ENCODE data around the gene PBXIP1. TPM values are rescaled to one million over a fixed set of nuclear protein-coding genes. Genes with fewer than 3 reads are reported as not detected.

Gene PBXIP1
- total and polyA plus RNA-seq, 2 of the 13 experiments (the other 11 are each of a cell fraction or from before 2014, with no cell fraction given), result 16.3 to 31.9 TPM

Small RNA genes lying within 50 kb of the gene (microRNA-seq; reads per million reads assigned to microRNA genes)
- not detected for gene MIR4258

Small RNA genes lying within 50 kb of the gene (small RNA-seq; reads per million reads assigned to genes)
- 0 reads per million in 3 experiments for gene MIR4258 (ENCODE audit: insufficient read depth in 2 of 3, insufficient read length in 3 of 3, low read depth in 2 of 3, low replicate concordance in 1 of 3)
- gene RF00017 (ENCODE audit: insufficient read depth in 2 of 3, insufficient read length in 3 of 3, low read depth in 2 of 3, low replicate concordance in 1 of 3), result 0 reads per million in 3 experiments

Other genes with a start within 250 kb of the PBXIP1 start
- gene KCNN3, start 85.8 kb downstream of the PBXIP1 start, total RNA-seq (2016; rRNA removed; fragmentation: Illumina TruSeq; extraction: Trizol), result not detected in 2 replicates
- 0.01 TPM in 1 of 2 replicates, not detected in the other for gene KCNN3, start 85.8 kb downstream of the PBXIP1 start, polyA plus RNA-seq (2011; rRNA removed)
- 3.9 and 7.5 TPM in 2 replicates for gene PMVK, start 19.4 kb downstream of the PBXIP1 start, total RNA-seq (2016; rRNA removed; fragmentation: Illumina TruSeq; extraction: Trizol)
- gene PMVK, start 19.4 kb downstream of the PBXIP1 start, polyA plus RNA-seq (2011; rRNA removed), result 12.6 and 17.4 TPM in 2 replicates
- gene PYGO2, start 5.7 kb upstream of the PBXIP1 start, total RNA-seq (2016; rRNA removed; fragmentation: Illumina TruSeq; extraction: Trizol), result 20.3 and 21.3 TPM in 2 replicates
- 21.8 and 24.3 TPM in 2 replicates for gene PYGO2, start 5.7 kb upstream of the PBXIP1 start, polyA plus RNA-seq (2011; rRNA removed)
- gene SHC1, start 14.6 kb upstream of the PBXIP1 start, total RNA-seq (2016; rRNA removed; fragmentation: Illumina TruSeq; extraction: Trizol), result 52.0 and 55.0 TPM in 2 replicates
- gene SHC1, start 14.6 kb upstream of the PBXIP1 start, polyA plus RNA-seq (2011; rRNA removed), result 137 and 146 TPM in 2 replicates
- gene CKS1B, start 18.6 kb upstream of the PBXIP1 start, total RNA-seq (2016; rRNA removed; fragmentation: Illumina TruSeq; extraction: Trizol), result 217 and 268 TPM in 2 replicates
- 122 and 222 TPM in 2 replicates for gene CKS1B, start 18.6 kb upstream of the PBXIP1 start, polyA plus RNA-seq (2011; rRNA removed)
- 32.8 and 32.9 TPM in 2 replicates for gene FLAD1, start 27.2 kb upstream of the PBXIP1 start, total RNA-seq (2016; rRNA removed; fragmentation: Illumina TruSeq; extraction: Trizol)
- gene FLAD1, start 27.2 kb upstream of the PBXIP1 start, polyA plus RNA-seq (2011; rRNA removed), result 25.9 and 30.3 TPM in 2 replicates
- gene LENEP, start 37.5 kb upstream of the PBXIP1 start, total RNA-seq (2016; rRNA removed; fragmentation: Illumina TruSeq; extraction: Trizol), result 0.29 TPM in 1 of 2 replicates, not detected in the other
- gene LENEP, start 37.5 kb upstream of the PBXIP1 start, polyA plus RNA-seq (2011; rRNA removed), result not detected in 2 replicates
- gene ZBTB7B, start 46.7 kb upstream of the PBXIP1 start, total RNA-seq (2016; rRNA removed; fragmentation: Illumina TruSeq; extraction: Trizol), result 10.1 and 15.5 TPM in 2 replicates
- 17.5 and 22.3 TPM in 2 replicates for gene ZBTB7B, start 46.7 kb upstream of the PBXIP1 start, polyA plus RNA-seq (2011; rRNA removed)
- not detected in 2 replicates for gene DCST2, start 77.7 kb upstream of the PBXIP1 start, total RNA-seq (2016; rRNA removed; fragmentation: Illumina TruSeq; extraction: Trizol)
- 0.74 and 0.80 TPM in 2 replicates for gene DCST2, start 77.7 kb upstream of the PBXIP1 start, polyA plus RNA-seq (2011; rRNA removed)
- not detected in 2 replicates for gene DCST1, start 77.7 kb upstream of the PBXIP1 start, total RNA-seq (2016; rRNA removed; fragmentation: Illumina TruSeq; extraction: Trizol)
- 0.04 TPM in 1 of 2 replicates, not detected in the other for gene DCST1, start 77.7 kb upstream of the PBXIP1 start, polyA plus RNA-seq (2011; rRNA removed)
- gene ADAM15, start 95.2 kb upstream of the PBXIP1 start, total RNA-seq (2016; rRNA removed; fragmentation: Illumina TruSeq; extraction: Trizol), result 12.3 and 25.6 TPM in 2 replicates
- gene ADAM15, start 95.2 kb upstream of the PBXIP1 start, polyA plus RNA-seq (2011; rRNA removed), result 17.9 and 24.0 TPM in 2 replicates
- gene EFNA4, start 107.6 kb upstream of the PBXIP1 start, total RNA-seq (2016; rRNA removed; fragmentation: Illumina TruSeq; extraction: Trizol), result 9.3 and 17.2 TPM in 2 replicates
- gene EFNA4, start 107.6 kb upstream of the PBXIP1 start, polyA plus RNA-seq (2011; rRNA removed), result 12.0 and 13.9 TPM in 2 replicates
- gene EFNA3, start 122.7 kb upstream of the PBXIP1 start, total RNA-seq (2016; rRNA removed; fragmentation: Illumina TruSeq; extraction: Trizol), result 1.0 and 1.6 TPM in 2 replicates
- 5.7 and 6.8 TPM in 2 replicates for gene EFNA3, start 122.7 kb upstream of the PBXIP1 start, polyA plus RNA-seq (2011; rRNA removed)
- gene EFNA1, start 171.8 kb upstream of the PBXIP1 start, total RNA-seq (2016; rRNA removed; fragmentation: Illumina TruSeq; extraction: Trizol), result 41.2 and 81.8 TPM in 2 replicates
- 874 and 1,163 TPM in 2 replicates for gene EFNA1, start 171.8 kb upstream of the PBXIP1 start, polyA plus RNA-seq (2011; rRNA removed)
- 16.4 and 22.5 TPM in 2 replicates for gene SLC50A1, start 179.8 kb upstream of the PBXIP1 start, total RNA-seq (2016; rRNA removed; fragmentation: Illumina TruSeq; extraction: Trizol)
- 46.8 and 49.5 TPM in 2 replicates for gene SLC50A1, start 179.8 kb upstream of the PBXIP1 start, polyA plus RNA-seq (2011; rRNA removed)
- gene DPM3, start 184.4 kb upstream of the PBXIP1 start, total RNA-seq (2016; rRNA removed; fragmentation: Illumina TruSeq; extraction: Trizol), result 14.8 and 23.2 TPM in 2 replicates
- gene DPM3, start 184.4 kb upstream of the PBXIP1 start, polyA plus RNA-seq (2011; rRNA removed), result 53.4 and 61.7 TPM in 2 replicates
- 48.5 and 79.4 TPM in 2 replicates for gene KRTCAP2, start 217.2 kb upstream of the PBXIP1 start, total RNA-seq (2016; rRNA removed; fragmentation: Illumina TruSeq; extraction: Trizol)
- 77.3 and 89.3 TPM in 2 replicates for gene KRTCAP2, start 217.2 kb upstream of the PBXIP1 start, polyA plus RNA-seq (2011; rRNA removed)
- gene TRIM46, start 217.8 kb upstream of the PBXIP1 start, total RNA-seq (2016; rRNA removed; fragmentation: Illumina TruSeq; extraction: Trizol), result 0.04 and 0.08 TPM in 2 replicates
- 0.09 and 0.12 TPM in 2 replicates for gene TRIM46, start 217.8 kb upstream of the PBXIP1 start, polyA plus RNA-seq (2011; rRNA removed)